Measurements from ENCODE around the gene SGK1.

SGK1 gene

DNA sequence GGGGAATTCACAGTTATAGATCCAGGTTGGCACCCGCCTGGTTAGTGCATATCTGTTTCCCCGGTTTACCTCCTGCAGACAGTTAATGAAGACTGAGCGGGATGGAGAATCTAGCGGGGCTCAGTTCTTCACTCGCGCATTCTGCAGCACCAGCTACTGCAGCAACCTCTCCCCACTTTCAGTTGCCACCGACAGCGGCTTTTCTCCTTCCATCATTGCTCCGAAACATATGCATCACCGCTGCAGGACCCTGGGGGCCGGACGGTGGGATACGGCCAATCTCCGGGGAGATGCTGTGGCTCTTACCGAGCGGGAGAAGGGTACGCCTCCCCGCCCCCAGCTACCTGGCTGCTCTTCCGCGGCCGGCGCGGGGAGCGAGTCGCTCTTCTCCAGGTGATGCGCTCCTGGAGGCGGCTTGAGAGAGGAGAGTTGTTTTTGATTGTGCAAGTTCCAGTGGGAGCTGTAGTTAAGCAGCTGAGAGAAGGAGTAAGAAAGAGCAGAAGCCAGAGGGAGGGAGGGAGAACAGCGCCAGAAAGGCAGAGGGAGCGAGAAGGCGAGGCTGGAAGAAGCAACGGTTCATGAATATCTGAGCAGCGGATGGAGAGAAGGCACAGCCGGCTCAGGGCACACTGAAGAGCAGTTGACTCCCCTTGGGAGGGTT, at the start of gene SGK1:
Gene SGK1, minus strand, starts transcription at position 642 of the 661 bp plus-strand sequence. CDS start 652 bp downstream, outside the sequence.
- peak; percentile 85 for DNase-seq (ENCODE audit: low spot score)

DNA sequence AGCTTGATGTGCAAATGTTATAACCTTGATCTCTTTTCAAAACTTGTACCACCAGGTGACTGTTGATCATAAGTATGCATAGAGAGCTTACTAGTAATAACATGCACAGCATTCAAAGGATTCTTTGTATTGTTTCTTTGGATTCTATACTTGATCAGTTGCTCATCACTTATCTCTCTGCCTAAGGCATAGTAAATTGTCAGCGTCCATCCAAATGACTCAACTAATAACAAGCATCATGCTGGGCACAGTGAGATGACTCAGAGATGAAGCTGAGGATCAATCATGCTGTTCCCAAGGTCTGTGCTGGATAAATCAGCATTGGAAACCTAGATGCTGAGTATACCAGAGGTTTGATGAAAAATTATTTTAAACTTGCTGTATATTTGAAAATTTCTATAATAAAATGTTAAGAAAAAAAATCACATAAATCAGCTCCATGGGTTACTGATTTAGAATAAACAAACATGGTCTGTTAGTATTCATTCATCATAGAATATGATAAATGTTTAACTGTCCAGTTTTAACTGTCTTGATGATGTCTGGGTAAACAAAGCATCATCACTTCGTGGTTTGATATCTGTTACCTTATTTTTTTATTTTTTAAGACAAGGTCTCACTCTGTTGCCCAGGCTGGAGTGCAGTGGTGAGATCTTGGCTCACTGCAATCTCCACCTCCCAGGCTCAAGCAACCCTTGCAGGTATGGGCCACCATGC, 45.6 kb upstream of the SGK1 start:
- DNase-seq (ENCODE audit: low spot score) = no peak

DNA sequence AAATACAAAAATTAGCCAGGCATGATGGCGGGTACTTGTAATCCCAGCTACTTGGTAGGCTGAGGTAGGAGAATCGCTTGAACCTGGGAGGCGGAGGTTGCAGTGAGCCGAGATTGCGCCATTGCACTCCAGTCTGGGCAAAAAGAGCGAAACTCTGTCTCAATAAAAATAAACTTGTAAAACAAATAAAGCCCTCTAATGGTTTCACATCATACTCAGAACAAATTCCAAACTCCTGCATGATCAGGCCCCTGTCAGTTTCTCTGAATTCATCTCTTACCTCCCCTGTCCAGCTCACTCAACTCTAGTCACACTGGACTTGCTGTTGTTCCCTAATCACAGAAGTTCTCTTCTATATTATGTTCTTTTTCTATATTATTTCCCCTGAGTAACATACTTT, 43.1 kb upstream of the SGK1 start:
- DNase-seq (ENCODE audit: low spot score) = no peak

DNA sequence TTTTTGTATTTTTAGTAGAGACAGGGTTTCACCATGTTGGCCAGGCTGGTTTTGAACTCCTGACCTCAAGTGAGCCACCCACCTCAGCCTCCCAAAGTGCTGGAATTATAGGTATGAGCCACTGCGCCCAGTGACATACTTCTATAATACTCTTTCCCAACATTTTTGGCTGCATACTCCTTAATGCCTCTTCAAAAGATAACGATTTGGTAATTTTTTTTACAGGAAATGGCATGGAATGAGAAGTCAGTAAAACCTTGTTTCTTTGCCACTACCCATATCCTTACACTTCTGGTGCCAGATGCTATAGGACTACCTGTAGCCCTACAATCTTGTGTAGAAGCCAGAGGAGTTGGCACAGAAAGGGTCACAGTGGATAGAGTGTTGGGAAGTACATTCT, 41.4 kb upstream of the SGK1 start:
- no peak for DNase-seq (ENCODE audit: low spot score)

DNA sequence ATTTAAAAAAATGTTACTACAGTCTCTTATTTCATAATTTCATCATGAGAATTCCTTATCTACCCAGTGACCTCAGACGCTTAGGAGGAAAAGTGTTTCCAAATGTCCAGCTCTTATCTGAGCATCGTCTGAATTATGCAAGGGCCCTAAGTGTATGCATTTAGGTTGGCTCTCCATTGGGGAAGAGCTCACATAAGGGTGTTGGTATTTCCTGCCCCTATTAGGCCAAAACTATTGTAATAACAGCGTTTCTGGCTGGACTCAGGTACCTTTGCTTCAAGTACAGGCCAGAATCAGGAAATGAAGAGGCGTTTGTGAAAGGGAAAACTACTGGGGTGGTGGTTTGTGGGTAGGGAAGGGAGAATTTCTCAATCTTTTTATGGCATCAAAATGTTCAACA, 40.4 kb upstream of the SGK1 start:
- DNase-seq (ENCODE audit: low spot score) = no peak

DNA sequence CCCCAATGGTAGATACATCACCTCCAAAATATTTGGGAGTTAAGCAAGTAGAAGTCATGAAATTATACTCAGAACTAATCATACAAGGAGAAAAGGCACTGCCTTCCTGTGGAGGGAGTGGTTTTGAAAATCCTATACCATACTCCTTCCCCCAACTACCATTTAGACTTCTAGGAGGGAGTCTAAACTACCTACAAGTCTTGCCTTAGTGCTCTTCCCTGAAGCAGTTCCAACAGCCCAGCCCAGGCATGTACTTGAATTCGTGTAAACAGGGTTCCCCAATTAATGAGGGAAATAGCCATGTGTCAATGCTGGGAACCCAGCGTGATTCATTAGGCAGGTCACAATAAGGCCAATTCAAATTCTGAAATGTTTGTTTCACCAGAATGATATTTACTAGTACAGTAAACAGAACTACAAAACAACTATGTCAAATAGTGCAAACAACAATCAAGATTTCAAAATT, 39.1 kb upstream of the SGK1 start:
- DNase-seq (ENCODE audit: low spot score) = no peak

DNA sequence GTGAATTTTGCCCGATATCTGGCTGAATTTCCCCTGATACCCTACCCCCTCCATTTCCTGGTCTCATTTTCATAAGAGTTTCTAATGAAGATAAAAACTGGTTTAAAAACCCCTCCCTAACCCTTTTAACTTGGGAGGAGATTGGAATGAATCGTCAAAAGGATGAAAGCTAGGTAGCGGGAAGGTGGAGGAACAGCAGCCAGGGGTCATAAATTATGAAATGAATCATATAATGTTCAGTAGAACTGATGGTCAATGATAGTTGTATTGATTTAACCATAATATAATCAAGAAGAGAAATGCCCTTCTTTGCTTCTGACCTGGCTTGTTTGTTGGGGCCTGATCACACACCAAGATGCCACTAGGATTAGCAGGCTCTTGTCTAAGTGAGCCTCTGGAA, 38.5 kb upstream of the SGK1 start:
- no peak for DNase-seq (ENCODE audit: low spot score)

DNA sequence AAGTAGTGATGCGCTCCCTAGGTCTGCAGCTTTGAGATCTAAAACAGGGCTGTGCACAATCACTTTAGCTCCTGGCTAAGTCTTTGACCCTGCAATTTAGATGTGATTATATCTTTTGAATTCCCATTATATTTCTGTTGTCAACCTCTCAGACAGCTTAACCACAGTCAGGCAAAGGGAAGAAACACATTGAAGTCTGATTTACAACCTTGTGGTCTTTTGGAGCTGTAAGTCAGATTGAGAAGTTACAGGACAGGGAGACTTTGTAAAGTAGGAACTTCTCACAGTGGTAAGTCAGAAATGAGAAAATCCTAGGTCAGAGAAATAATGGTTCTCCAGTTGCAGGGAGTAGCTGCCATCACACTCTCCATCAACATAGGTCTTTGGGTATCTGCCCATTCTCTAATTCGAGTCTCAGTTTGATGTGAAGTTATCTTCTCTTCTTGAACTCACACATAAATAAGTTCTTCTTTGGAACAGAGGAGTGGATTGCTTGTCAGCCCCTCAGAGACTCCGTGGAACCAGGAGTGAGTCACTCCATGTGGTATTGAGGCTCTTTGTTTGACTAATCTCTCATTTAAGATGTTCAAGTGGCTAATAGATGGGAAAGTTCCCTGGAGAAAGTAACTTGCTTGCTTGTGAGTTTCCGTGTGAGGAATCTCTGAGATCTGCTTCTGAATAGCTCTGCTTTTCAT, 35.0 kb upstream of the SGK1 start:
- no peak for DNase-seq (ENCODE audit: low spot score)

DNA sequence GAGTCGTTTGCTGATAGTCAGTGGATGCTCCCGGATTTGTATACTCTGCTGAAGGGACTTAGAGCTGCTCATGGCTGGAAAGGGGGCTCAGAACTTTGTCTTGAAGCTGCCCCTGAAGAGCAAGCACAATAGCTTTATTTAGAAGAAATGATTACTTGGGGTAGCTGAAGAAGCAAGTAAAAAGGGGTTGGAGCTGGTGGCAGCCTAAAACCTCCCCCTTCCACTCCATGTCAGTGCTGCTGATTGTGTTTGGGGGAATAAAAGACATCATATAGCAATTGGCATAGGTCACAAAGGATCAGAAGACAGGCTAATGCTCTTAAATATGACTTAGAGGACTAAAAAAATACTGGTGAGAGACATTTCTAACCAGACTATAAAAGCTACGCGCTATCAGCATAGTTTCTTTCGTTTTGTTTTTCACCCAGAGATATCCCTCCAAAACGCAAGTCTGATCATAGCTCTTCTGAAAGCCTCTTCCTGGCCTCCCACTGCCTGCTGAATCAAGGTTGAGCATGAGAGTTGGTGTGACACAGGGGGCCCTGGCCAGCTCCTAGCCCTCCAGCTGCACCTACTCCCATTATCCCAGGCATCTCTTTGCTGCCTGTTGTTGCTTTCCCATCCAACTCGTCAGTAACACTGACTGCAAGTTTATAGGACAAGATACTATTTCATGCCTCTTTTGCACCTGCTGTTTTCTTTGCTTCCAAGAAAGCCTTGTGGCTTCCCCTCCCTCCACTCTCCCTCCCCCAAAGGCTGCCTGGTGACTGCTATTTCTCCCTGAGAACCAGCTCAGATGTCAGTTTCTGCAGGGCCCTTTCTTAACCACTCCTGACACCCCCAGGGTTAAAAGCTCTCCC, 33.9 kb upstream of the SGK1 start:
- no peak for DNase-seq (ENCODE audit: low spot score)

DNA sequence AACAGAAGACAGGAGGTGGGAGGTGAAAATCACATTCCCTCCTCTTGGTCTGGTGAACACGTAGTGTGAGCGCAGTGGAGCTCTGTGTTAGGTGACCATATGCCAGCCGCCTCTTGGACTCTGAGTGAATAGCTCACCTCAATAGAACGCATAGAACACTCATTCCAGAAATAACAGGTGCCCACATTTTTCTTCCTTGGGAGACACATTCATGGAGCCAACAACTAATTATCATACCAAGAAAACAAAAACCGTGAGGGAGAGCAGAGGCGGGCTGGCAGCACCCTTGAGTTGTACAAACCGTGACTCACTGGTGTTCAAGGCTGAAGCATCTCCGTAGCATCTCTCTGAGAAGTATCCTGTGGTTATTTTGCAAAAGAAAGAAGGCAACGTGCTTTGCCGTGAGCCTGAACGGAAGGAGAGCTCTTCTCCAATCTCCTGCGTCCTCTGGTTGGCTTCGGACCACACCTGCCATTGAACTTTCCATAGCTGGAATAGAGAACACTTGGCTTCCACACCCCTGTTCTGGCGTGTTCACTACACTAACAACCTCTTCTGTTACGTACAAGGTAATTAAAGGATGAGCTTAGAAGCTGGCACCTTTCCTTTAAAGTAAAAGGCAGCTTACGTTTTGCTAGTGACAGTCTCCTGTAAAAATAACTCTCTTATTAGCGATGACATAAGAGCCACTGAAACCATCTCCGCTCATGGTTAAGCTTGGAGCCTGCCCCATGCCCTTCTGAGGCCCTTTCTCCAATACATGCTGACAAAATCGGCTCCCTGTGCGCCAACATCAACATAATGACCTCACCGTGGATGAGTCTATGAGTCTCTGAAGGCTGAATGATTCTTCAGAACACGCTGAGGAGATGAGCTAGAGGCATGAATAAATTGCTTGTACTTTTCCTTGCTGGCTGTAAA, 30.2 kb upstream of the SGK1 start:
- DNase-seq (ENCODE audit: low spot score) = peak; percentile 57

DNA sequence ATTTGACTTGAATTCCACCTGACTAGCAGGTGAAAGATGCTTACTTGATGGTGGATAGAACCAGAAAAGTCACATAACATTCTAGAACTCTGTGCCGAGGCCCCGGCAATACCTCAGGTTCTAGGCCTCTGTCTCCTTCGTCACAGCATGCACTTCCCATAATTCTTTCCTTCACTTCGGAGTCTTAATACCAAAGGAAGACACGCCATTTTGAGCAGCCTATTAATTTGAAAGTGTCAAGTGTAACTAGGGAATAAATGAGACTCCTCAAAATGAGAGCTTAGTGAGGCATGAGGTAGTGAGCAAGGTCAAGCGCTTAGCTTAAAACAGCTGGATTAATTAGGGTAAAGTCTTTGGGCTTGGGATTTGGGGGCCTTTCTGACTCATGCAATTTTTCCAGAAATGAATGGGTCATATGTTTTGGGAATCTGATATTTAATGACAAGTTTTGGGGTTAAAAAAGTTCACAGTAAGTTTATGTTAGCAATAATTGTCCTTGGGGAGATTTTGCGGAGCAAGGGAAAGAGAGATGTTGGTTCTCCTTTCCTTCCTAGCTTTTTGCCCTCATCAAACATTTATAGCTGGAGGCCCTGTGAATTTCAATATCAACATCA, 29.1 kb upstream of the SGK1 start:
- DNase-seq (ENCODE audit: low spot score) = no peak

DNA sequence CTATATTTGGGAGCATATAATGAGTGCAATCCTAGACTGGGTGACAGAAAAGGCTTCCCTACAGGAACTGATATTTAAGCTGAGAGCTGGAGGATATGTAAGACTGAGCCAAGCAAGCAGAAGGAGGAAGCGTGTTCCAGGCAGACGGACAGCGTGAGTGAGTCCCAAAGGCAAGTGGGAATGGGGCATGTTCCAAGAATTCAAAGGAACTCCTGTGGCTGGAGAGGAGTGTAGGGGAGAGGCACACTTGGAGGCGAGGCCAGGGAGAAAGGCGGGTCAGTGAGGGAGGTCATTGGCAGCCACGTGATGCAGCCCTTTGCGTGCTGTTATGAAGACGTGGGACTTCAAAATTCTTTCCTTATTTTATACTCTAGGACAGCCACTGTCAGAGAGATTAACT, 27.9 kb upstream of the SGK1 start:
- no peak for DNase-seq (ENCODE audit: low spot score)

DNA sequence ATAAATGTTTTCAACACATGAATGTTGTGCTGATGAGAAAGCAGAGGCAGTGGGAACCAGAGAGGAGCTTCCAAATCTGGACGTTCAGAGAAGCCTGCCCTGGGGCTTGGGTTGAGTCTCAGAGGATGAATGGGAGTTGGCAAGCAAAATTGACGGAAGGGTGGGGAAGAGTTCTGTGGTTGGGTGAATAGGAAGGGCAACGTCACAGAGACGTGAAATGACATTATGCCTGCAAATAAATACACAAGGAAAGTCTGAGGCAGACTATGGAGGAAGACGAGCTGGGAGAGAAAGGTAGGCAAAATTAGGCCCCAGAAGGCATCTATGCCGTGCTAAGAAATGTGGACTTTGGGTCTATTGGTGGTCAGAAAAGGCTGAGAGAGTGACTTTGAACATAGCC, 25.2 kb upstream of the SGK1 start:
- DNase-seq (ENCODE audit: low spot score) = no peak

DNA sequence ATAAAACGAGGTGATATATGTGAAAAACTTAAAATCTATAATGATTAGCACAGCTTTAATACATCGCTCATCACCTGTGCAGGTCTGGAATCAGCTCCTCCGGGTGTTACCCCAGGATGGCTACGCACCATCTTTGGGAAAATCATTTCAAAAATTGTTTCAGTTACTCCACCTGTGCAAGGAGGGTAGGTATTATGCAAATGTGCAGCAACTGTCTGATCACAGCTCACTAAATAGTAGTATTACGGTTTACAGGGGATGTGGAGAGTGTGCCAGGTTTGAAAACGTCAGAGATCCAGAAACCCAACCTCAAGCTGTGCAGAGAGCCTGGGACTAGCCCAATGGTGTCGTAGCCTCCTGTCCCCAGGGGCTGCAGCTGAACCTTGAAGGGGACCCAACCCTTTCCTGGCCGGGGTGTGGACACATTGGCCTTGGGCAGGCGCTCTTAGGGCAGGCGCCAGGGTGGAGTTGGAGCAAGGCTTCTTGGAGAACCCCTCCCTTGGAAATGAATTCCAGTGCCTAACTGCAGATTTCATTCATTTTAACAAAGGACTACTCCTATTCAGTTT, 24.2 kb upstream of the SGK1 start:
- no peak for DNase-seq (ENCODE audit: low spot score)

DNA sequence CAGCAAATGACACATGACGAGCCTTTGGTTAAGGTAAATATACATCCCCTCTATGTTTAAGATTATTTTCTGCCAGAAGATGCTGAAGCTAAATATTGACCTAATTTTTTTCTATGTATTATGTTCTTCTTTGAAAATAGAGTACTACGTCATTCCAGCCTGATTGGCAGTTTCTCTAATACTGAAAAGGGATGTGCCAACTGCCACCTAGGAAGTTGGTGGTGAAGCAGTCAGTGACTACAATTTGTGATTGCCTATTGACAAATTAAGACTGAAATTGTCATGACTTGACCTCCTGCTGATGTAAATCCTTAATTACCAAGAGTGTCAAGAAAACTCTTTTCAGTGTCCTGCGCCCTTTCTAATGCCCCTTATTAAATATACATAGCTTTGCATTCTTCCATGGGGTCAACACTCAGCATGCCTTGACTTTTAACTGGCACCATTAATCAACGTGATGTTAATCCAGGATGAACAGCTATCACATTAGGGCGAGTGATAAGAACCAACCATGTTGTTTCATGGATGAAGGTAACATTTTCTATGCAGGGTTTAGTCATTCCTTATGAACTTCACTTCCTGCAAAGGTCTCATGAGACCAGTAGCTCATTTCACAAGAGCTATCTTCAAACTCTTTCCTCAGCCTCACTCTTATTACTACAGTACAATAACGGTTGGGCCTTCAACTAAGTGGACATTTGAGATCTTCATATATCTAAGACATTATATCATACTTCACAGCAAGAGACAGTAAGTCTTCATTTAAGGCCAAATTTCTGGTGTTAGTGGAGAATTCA, 22.5 kb upstream of the SGK1 start:
- no peak for DNase-seq (ENCODE audit: low spot score)

DNA sequence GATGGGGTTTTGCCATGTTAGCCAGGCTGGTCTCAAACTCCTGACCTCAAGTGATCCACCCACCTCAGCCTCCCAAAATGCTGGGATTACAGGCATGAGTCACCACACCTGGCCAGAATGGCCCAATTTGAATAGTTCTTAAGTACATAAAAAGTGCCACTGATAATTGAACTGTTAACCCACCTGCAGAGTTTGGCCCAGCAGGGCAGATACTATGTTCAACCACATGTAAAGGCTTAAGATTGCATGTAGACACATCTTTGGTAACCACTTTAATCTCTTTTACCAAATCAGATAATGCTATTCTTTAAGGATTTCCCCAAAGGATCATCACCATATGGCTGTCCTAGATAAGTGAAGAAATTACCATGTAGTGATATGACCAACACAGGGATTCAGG, 21.3 kb upstream of the SGK1 start:
- no peak for DNase-seq (ENCODE audit: low spot score)

DNA sequence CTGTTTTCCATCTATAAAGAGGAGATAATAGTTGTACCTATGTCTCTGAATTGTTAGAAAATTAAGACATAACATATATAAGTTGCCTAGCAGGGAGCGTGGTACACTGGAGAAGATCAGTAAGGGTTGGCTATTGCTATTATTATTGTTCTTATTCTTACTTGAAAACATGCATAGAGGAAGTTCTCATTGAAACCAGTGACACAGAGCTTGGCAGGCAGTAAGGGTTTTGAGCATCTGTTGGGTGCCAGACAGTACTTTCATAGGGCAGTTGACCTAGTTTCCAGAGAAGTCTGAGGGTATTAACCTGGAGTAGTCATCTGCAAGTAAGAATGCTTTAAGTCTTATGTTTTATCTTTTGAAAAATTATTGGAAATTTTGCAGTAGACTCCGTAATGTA, 13.3 kb upstream of the SGK1 start:
- no peak for DNase-seq (ENCODE audit: low spot score)

DNA sequence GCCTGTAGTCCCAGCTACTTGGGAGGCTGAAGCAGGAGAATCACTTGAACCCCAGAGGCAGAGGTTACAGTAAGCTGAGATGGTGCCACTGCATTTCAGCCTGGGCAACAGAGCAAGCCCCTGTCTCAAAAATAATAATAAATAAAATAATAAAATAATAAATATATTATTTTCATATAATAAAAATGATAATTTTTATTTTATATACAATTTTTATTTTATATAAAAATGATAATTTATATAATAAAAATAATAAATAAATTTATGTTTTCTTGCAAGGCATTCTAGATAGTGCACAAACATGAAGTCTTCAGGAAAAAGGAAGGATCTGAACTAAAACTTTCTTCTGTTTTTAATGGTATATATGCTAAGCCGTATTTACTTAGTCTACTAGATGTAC, 12.6 kb upstream of the SGK1 start:
- DNase-seq (ENCODE audit: low spot score) = no peak

DNA sequence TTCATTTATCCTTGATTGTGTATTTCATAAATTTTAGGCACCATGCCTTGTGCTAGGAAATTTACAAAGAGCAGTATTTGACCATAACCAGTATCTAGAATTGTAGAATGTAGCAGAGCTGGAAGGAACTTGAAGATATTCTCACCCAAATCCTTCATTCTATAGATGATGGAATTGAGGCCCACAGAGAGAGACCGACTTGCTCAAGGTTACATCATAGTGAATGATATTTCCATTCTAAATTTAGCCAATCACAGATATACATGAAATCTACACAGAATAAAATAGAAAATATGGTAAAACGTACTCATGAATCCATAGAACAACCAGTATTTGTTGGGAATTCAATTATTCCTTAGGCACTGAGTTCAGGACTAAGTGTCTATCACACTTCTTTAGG, 10.9 kb upstream of the SGK1 start:
- no peak for DNase-seq (ENCODE audit: low spot score)

DNA sequence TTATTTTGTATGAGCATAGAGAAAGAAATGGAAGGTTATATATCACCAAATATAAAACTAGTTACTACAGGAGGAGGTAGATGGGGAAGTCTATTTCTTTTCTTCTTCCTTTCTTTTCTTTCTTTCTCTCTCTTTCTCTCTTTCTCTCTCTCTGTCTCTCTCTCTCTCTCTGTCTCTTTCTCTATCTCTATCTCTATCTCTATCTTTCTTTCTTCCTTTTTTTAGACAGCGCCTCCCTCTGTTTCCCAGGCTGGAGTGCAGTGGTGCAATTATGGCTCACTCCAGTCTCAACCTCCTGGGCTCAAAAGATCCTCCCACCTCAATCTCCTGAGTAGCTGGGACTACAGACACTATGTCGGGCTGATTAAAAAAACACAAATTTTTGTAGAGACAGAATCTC, 10.2 kb upstream of the SGK1 start:
- DNase-seq (ENCODE audit: low spot score) = no peak

Measured in globus pallidus (tissue), 1 donor.